GM19025 (cell line): ENCODE results near the gene PPP1R10.
"Not testable (repeated sequence)": the region's sequence is repeated elsewhere in the genome, so short reads cannot be mapped to it uniquely, and the experiment has no call there.

Source experiments
- ATAC-seq: cut with Tn5 transposase; IDR thresholded peaks from one replicate; pipeline ENCODE4 v1.9.1; 2021; ENCODE audit warnings: mild to moderate bottlenecking, low read depth, moderate library complexity; ENCODE audit not compliant: unreplicated experiment

Gene PPP1R10

GRCh38 chr6:30600451-30600961 lies 16.5 kb downstream of the PPP1R10 start:
- no peak for ATAC-seq

DNA sequence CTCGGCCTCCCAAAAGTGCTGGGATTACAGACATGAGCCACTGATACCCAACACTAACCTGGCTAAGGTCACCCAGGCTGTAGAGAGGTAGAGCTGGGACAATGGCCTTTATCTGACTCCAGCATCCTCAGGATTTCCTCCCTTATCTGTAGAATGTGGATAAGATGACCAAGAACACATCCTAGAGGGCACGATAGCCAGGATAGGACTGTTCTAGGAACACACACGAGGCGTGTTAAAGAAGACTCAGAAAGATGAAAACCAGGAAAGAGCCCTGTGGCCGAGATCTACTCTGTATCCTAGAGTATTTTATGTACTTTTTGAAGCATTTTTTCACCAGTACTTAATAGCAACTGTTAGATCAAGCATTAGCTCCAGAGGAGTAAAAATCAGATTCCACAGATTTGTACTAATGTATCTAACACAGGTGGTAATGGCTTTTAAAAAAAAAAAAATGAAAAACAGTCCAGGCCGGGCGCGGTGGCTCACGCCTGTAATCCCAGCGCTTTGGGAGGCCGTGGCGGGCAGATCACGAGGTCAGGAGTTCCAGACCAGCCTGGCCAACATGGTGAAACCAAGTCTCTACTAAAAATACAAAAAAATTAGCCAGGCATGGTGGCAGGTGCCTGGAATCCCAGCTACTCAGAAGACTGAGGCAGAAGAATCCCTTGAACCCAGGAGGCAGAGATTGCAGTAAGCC lies 17.3 kb downstream of the PPP1R10 start:
- ATAC-seq = no peak

- ATAC-seq = no peak
Observed at GRCh38 chr6:30598912-30599624, 18.0 kb downstream of the PPP1R10 start.

DNA sequence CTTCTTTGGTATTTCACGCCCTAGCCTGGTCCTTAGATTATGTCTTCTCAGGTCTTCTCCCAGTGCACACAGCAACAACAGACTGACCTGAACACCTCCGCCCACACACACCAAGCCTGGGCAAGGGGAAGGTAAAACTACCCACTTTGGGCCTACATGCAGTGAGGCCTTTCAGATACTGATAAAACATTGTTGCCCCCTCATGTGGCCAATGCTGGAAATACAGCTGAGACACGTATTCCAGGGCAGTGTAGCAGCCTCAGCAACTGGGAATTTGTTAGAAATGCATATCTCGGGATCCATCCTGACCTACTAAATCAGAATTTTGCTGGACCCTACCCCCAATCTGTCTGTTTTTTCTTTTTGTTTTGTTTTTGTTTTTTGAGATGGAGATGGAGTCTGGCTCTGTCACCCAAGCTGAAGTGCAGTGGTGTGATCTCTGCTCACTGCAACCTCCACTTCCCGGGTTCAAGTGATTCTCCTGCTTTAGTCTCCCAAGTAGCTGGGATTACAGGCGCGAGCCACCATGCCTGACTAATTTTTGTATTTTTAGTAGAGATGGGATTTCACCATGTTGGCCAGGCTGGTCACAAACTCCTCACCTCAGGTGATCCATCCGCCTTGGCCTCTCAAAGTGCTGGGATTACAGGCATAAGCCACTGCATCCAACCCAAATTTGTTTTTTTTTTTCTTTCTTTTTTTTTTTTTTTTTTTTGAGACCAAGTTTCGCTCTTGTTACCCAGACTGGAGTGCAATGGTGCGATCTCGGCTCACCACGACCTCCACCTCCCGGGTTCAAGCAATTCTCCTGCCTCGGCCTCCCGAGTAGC lies 19.5 kb downstream of the PPP1R10 start:
- not testable (repeated sequence) for ATAC-seq

GRCh38 chr6:30592287-30592686 lies 24.8 kb downstream of the PPP1R10 start:
- no peak for ATAC-seq

DNA sequence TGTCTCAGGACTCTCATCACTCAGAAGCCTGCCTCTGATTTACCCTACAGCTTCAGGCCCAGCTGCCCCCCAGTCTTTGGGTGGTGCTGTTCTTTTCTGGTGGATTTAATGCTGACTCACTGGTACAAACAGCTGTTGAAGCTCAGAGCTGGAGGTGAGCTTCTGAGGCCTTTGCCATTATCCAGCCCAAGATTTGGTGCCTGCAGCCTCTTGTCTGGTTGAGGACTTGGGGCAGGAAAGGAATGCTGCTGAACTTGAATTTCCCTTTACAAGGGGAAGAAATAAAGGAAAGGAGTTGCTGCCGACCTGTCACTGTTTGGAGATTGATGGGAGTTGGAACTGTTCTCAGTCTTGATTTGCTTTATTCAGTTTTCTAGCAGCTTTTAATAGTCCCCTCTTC lies 26.0 kb downstream of the PPP1R10 start:
- ATAC-seq = no peak

GRCh38 chr6:30590509-30590908 lies 26.5 kb downstream of the PPP1R10 start:
- ATAC-seq = no peak

GRCh38 chr6:30589754-30590358 lies 27.2 kb downstream of the PPP1R10 start:
- ATAC-seq = no peak

- no peak for ATAC-seq
Observed at GRCh38 chr6:30583921-30584320, 33.1 kb downstream of the PPP1R10 start.

GRCh38 chr6:30578051-30578450 lies 39.0 kb downstream of the PPP1R10 start:
- ATAC-seq = no peak

GRCh38 chr6:30573113-30573512 lies 43.9 kb downstream of the PPP1R10 start:
- no peak for ATAC-seq

DNA sequence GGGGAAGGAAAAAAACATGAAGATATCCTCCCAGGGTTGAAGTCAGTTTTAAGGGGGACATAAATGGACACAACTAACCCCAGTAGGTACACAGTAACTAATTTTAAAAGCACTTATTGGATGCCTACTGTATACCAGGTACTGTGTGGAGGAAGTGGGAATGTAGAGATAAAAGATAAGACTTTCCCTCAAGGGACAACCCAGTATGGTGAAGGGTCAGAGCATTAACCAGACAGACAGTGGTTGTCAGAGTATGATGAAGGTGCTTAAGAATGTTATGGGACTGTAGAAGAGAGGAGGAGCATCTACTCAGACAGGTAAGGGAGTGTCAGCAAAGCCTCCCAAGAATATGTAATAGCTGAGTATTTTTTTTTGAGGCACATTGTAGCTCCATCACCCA lies 44.9 kb downstream of the PPP1R10 start:
- ATAC-seq = no peak

GRCh38 chr6:30571762-30572082 lies 45.3 kb downstream of the PPP1R10 start:
- ATAC-seq = no peak

DNA sequence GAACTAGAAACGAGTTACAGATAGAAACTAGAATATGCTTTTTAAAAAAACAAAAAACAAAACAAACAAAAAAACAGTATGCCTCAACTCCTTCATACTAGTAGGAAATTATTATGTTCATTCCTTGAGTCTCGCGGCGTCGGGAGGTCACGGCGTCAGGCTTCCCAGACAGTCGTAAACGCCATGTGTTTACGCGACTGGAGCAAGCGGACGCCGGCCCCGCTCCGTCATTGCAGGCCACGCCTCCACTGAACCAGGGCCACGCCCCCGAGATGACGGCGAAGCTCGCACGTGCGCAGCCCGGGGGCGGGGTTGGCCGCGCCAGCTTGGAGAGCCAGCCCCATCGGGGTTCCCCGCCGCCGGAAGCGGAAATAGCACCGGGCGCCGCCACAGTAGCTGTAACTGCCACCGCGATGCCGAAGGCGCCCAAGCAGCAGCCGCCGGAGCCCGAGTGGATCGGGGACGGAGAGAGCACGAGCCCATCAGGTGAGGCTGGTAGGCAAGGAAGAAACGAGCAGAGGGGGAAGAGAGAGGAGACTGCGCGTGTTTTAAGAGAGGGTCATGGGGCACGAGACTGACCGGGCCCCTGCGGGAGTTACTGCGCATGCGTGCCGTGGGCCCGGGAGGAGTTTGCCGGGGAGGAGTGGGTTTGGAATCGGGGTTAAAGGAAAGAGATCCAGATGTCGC lies 45.8 kb downstream of the PPP1R10 start, which contains the start of gene ABCF1:
Gene ABCF1 (plus strand): TSS at position 368 of the 687 bp plus-strand sequence. CDS start 46 bp downstream, at position 414.
- ATAC-seq = peak; percentile 89

DNA sequence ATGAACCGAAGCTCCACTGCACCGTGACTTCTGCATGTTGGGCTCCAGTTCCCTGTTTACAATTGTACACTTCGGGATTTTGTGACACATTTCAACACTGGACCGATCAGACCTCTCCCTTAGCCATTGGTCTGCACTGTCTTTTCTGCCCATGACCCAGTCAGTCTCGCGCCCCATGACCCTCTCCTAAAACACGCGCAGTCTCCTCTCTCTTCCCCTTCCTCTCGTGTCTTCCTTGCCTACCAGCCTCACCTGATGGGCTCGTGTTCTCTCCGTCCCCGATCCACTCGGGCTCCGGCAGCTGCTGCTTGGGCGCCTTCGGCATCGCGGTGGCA lies 46.3 kb downstream of the PPP1R10 start:
- peak; percentile 19 for ATAC-seq

GRCh38 chr6:30570263-30570662 lies 46.8 kb downstream of the PPP1R10 start:
- ATAC-seq = no peak

DNA sequence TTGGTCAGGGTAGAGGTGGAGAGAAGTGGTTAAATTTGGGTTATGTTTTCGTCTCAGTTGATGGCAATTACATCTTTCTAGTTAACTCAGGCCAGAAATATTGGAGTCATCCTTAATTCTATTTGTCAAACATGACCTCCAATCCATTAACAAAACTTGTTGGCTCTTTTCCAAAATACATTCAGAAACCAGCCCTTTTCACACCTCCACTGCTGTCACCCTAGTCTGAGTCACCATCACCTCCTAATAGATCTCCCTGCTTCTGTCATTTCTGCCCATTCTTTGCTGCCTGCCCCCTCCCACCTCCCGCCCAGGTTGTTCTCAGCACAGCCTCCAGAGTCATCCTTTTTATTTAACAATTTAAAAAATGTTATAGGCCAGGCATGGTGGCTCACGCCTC lies 48.8 kb downstream of the PPP1R10 start:
- no peak for ATAC-seq

GRCh38 chr6:30565772-30566171 lies 51.3 kb downstream of the PPP1R10 start:
- ATAC-seq = no peak

DNA sequence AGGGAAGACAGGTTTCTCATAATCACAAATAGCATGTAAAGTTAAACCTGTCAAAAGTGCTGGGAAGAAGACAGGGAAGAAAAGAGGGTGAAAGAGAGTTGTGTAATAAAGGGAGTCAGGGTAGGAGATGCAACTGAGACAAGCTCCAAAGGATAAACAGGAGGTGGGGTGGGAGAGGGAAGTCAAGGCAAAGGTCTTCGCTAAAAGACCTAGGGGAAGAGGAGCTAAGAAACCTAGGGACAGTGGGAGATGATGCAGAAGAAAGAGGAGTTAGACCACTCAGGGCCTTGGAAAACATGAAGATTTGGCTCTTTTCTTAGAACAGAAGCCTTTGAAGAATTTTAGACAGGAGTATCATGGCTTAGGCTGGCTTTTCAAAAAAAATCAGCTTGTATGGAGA lies 52.9 kb downstream of the PPP1R10 start:
- ATAC-seq = no peak
